H9 (cell line): Measurements from ENCODE around the gene SLC44A1. TPM values are rescaled to one million over a fixed set of nuclear protein-coding genes. Genes with fewer than 3 reads are reported as not detected.

Experiments used
- DNase-seq: peaks from one replicate; pipeline ENCODE4 v3.0.0-alpha.2; 2017
- H2AFZ ChIP-seq: one replicate; pipeline ENCODE4 v1.6.1; 2013; ENCODE audit warnings: mild to moderate bottlenecking, low read length, control low read depth, moderate library complexity
- H2AK5ac ChIP-seq: 2 replicates; pipeline ENCODE4 v1.6.1; 2013; ENCODE audit warnings: low read length, control low read depth, mixed read lengths; ENCODE audit not compliant: insufficient read length
- H2BK120ac ChIP-seq: one replicate; pipeline ENCODE4 v1.6.1; 2013; ENCODE audit warnings: low read depth, mild to moderate bottlenecking, low read length, control low read depth, inconsistent platforms; ENCODE audit not compliant: poor library complexity, severe bottlenecking
- H2BK12ac ChIP-seq: 2 replicates; pipeline ENCODE4 v1.6.1; 2013; ENCODE audit warnings: low read length, control low read depth, mixed read lengths, low read depth; ENCODE audit not compliant: insufficient read length
- H2BK15ac ChIP-seq: 2 replicates; pipeline ENCODE4 v1.6.1; 2013; ENCODE audit warnings: low read depth, low read length, control low read depth
- H2BK20ac ChIP-seq: one replicate; pipeline ENCODE4 v1.6.1; 2013; ENCODE audit warnings: low read depth, mild to moderate bottlenecking, low read length, control low read depth, inconsistent platforms; ENCODE audit not compliant: poor library complexity, severe bottlenecking
- H2BK5ac ChIP-seq: 2 replicates; pipeline ENCODE4 v1.6.1; 2013; ENCODE audit warnings: low read length, control low read depth, mixed read lengths; ENCODE audit not compliant: insufficient read length
- H3K14ac ChIP-seq: 2 replicates; pipeline ENCODE4 v1.6.1; 2013; ENCODE audit warnings: low read length, control low read depth; ENCODE audit not compliant: insufficient read depth
- H3K18ac ChIP-seq: 2 replicates; pipeline ENCODE4 v1.6.1; 2013; ENCODE audit warnings: low read depth, mild to moderate bottlenecking, mixed read lengths, low read length, control low read depth; ENCODE audit not compliant: insufficient read length
- H3K23ac ChIP-seq: 2 replicates; pipeline ENCODE4 v1.6.1; 2013; ENCODE audit warnings: low read length, control low read depth, mixed read lengths, low read depth; ENCODE audit not compliant: insufficient read length
- H3K23me2 ChIP-seq: 2 replicates; pipeline ENCODE4 v1.6.1; 2013; ENCODE audit warnings: low read depth, mild to moderate bottlenecking, mixed read lengths, low read length, control low read depth; ENCODE audit not compliant: insufficient read length, poor library complexity, severe bottlenecking
- H3K27ac ChIP-seq: 2 replicates; pipeline ENCODE4 v1.5.1; 2013; ENCODE audit warnings: low read length, control low read depth, mixed read lengths, low read depth; ENCODE audit not compliant: insufficient read length
- H3K27me3 ChIP-seq: 2 replicates; pipeline ENCODE4 v1.6.1; 2013; ENCODE audit warnings: low read length, control low read depth, inconsistent platforms; ENCODE audit not compliant: insufficient read depth
- H3K4ac ChIP-seq: 2 replicates; pipeline ENCODE4 v1.6.1; 2013; ENCODE audit warnings: low read depth, mild to moderate bottlenecking, control low read depth, inconsistent platforms, low read length, moderate library complexity
- H3K4me1 ChIP-seq: 2 replicates; pipeline ENCODE4 v1.6.1; 2013; ENCODE audit warnings: low read length, control low read depth, inconsistent platforms; ENCODE audit not compliant: insufficient read depth
- H3K4me2 ChIP-seq: 2 replicates; pipeline ENCODE4 v1.6.1; 2013; ENCODE audit warnings: low read length, control low read depth, mixed read lengths; ENCODE audit not compliant: insufficient read length, insufficient read depth
- H3K56ac ChIP-seq: 2 replicates; pipeline ENCODE4 v1.6.1; 2013; ENCODE audit warnings: low read depth, mild to moderate bottlenecking, mixed read lengths, low read length, control low read depth; ENCODE audit not compliant: insufficient read length
- H3K79me1 ChIP-seq: 2 replicates; pipeline ENCODE4 v1.6.1; 2013; ENCODE audit warnings: low read depth, mild to moderate bottlenecking, moderate library complexity, low read length, control low read depth, inconsistent platforms; ENCODE audit not compliant: insufficient read depth, poor library complexity, severe bottlenecking
- H3K79me2 ChIP-seq: 2 replicates; pipeline ENCODE4 v1.6.1; 2013; ENCODE audit warnings: low read length, control low read depth, inconsistent platforms; ENCODE audit not compliant: insufficient read depth
- H3K9ac ChIP-seq: 2 replicates; pipeline ENCODE4 v1.6.1; 2013; ENCODE audit warnings: low read length, control low read depth, mixed read lengths; ENCODE audit not compliant: insufficient read length; ENCODE audit errors: extremely low read depth
- H3K9me3 ChIP-seq: one replicate; pipeline ENCODE4 v1.6.1; 2013; ENCODE audit warnings: low read depth, low read length, inconsistent platforms; ENCODE audit not compliant: control insufficient read depth
- H3T11ph ChIP-seq: one replicate; pipeline ENCODE4 v1.6.1; 2013; ENCODE audit warnings: mild to moderate bottlenecking, low read length, control low read depth, inconsistent platforms
- H4K20me1 ChIP-seq: one replicate; pipeline ENCODE4 v1.6.1; 2013; ENCODE audit not compliant: control insufficient read depth, insufficient read length, insufficient read depth
- H4K5ac ChIP-seq: 2 replicates; pipeline ENCODE4 v1.6.1; 2013; ENCODE audit warnings: low read depth, mild to moderate bottlenecking, mixed read lengths, low read length, control low read depth; ENCODE audit not compliant: insufficient read length
- H4K8ac ChIP-seq: replicated peaks from 2 replicates; pipeline ENCODE4 v1.6.1; 2013; ENCODE audit warnings: low read length, control low read depth, mixed read lengths, low read depth; ENCODE audit not compliant: insufficient read length
- H4K91ac ChIP-seq: 2 replicates; pipeline ENCODE4 v1.6.1; 2013; ENCODE audit warnings: low read depth, mild to moderate bottlenecking, moderate library complexity, mixed read lengths, low read length, control low read depth; ENCODE audit not compliant: insufficient read length
- H3K27ac Mint-ChIP-seq, 3 experiments: 2 replicates in 2 of 3; 3 replicates in 1 of 3; pipeline ENCODE4 v1.8.0; 2020 to 2021; ENCODE audit warnings: mixed read lengths in 3 of 3, mild to moderate bottlenecking in 1 of 3, moderate library complexity in 1 of 3
- H3K27me3 Mint-ChIP-seq: 2 replicates; pipeline ENCODE4 v1.8.0; 2021; ENCODE audit warnings: low read depth, mild to moderate bottlenecking, moderate library complexity, mixed read lengths
- H3K36me3 Mint-ChIP-seq, 3 experiments: 2 replicates in 2 of 3; 3 replicates in 1 of 3; pipeline ENCODE4 v1.8.0; 2020 to 2021; ENCODE audit warnings: low read depth in 3 of 3, mixed read lengths in 3 of 3; ENCODE audit not compliant: insufficient read depth in 1 of 3
- H3K4me1 Mint-ChIP-seq, 2 experiments: 2 replicates each; pipeline ENCODE4 v1.8.0; 2020; ENCODE audit warnings: mixed read lengths in 2 of 2
- H3K4me3 Mint-ChIP-seq, 2 experiments: 2 replicates in 1 of 2; 3 replicates in 1 of 2; pipeline ENCODE4 v1.8.0; 2020 to 2021; ENCODE audit warnings: mild to moderate bottlenecking in 2 of 2, mixed read lengths in 2 of 2, moderate library complexity in 1 of 2
- H3K9me3 Mint-ChIP-seq, 2 experiments: 2 replicates in 1 of 2; 3 replicates in 1 of 2; pipeline ENCODE4 v1.8.0; 2020; ENCODE audit warnings: mild to moderate bottlenecking in 2 of 2, mixed read lengths in 2 of 2, moderate library complexity in 1 of 2
- WGBS: extraction: QIAGEN DNeasy Blood & Tissue Kit; methylation state at CpG from one replicate; pipeline ENCODE4 v1.1.7; 2013; ENCODE audit warnings: missing lambda C conversion rate, low lambda C conversion rate, mixed read lengths; ENCODE audit not compliant: insufficient read length; ENCODE audit errors: extremely low coverage; 5-methylcytosine and 5-hydroxymethylcytosine counted together
- total RNA-seq: library from RNA; stranded (reverse); gene quantifications from 2 replicates; pipeline ENCODE4 v1.2.1, GENCODE V29; 2021
- TF ChIP-seq, protein P1 (sequence below): fragments of 200-600 bp; sonication (generic); conservative IDR thresholded peaks from 3 replicates; pipeline ENCODE4 v1.8.0; 2021; ENCODE audit warnings: antibody characterized with exemption, mild to moderate bottlenecking

SLC44A1 gene
- total RNA-seq, 1 experiment from 2014 or later = 60.7 TPM

DNA sequence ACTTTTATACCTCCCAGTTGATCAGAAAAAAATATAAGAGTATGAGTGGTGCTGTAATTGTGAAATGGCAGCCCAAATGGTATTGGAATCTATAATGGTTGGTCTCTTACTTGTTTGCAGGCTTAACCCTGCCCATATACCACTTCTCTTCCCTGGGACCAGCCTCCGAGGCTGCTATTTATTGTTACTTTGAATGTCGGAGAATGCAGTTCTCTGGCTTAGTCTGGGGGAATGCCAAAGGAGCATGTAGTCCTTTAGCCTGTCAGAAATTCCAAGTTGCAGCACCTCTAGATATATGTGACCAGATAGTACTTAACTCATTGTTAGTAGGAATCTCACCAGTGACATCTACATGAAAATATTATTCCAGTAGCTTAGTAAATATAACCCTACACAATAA is 47.5 kb downstream of the SLC44A1 start:
- no peak overlapping the region for H4K8ac ChIP-seq
- H3K9ac ChIP-seq = no peak overlapping the region
- no peaks in the 10 kb centered on the region for H3K27me3 ChIP-seq
- no peaks in the 10 kb centered on the region for H4K20me1 ChIP-seq
- peaks cover 86 to 88% of the 10 kb centered on the region in 2 experiments for H3K4me1 Mint-ChIP-seq
- no peak overlapping the region for H2AFZ ChIP-seq
- H3K27ac Mint-ChIP-seq = peak overlapping the region; percentile 86 to 96 (median 89)
- H3T11ph ChIP-seq = peak overlapping the region; percentile 64
- no peak overlapping the region for H3K18ac ChIP-seq
- peaks cover 1% of the 10 kb centered on the region; the same call in 1 of the 2 replicates for H3K79me2 ChIP-seq
- no peak overlapping the region for H4K5ac ChIP-seq
- no peak overlapping the region for H3K56ac ChIP-seq
- no peak overlapping the region for H3K23ac ChIP-seq
- no peaks in the 10 kb centered on the region for H3K79me1 ChIP-seq
- no peak overlapping the region for H3K4ac ChIP-seq
- no peak overlapping the region for H2BK12ac ChIP-seq
- H3K27me3 Mint-ChIP-seq = no peaks in the 10 kb centered on the region
- H2BK20ac ChIP-seq = no peak overlapping the region
- TF ChIP-seq, protein P1, sequence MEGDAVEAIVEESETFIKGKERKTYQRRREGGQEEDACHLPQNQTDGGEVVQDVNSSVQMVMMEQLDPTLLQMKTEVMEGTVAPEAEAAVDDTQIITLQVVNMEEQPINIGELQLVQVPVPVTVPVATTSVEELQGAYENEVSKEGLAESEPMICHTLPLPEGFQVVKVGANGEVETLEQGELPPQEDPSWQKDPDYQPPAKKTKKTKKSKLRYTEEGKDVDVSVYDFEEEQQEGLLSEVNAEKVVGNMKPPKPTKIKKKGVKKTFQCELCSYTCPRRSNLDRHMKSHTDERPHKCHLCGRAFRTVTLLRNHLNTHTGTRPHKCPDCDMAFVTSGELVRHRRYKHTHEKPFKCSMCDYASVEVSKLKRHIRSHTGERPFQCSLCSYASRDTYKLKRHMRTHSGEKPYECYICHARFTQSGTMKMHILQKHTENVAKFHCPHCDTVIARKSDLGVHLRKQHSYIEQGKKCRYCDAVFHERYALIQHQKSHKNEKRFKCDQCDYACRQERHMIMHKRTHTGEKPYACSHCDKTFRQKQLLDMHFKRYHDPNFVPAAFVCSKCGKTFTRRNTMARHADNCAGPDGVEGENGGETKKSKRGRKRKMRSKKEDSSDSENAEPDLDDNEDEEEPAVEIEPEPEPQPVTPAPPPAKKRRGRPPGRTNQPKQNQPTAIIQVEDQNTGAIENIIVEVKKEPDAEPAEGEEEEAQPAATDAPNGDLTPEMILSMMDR = no peak
- peak overlapping the region; percentile 12 for H3K27ac ChIP-seq
- no peak overlapping the region for H3K14ac ChIP-seq
- H3K23me2 ChIP-seq = no peaks in the 10 kb centered on the region
- H2BK5ac ChIP-seq = no peak overlapping the region
- no peak overlapping the region for H4K91ac ChIP-seq
- H3K36me3 Mint-ChIP-seq = no peaks in the 10 kb centered on the region; a peak in 1 of 7 replicates
- no CpG with 5 or more reads among the region's 2 CpGs for WGBS
- no peak overlapping the region for H3K4me2 ChIP-seq
- no peaks in the 10 kb centered on the region for H3K9me3 Mint-ChIP-seq
- DNase-seq = no peak
- H3K9me3 ChIP-seq = no peaks in the 10 kb centered on the region
- H3K4me3 Mint-ChIP-seq = no peak overlapping the region
- no peak overlapping the region for H2AK5ac ChIP-seq
- peaks cover 8% of the 10 kb centered on the region; the same call in 1 of the 2 replicates for H3K4me1 ChIP-seq
- no peak overlapping the region for H2BK120ac ChIP-seq
- H2BK15ac ChIP-seq = no peak overlapping the region
